Spinal cord (tissue), 10 donors: ENCODE measurements around the gene PSG4. TPM values are rescaled to one million over a fixed set of nuclear protein-coding genes. Genes with fewer than 3 reads are reported as not detected.
"Not testable (repeated sequence)": the region's sequence is repeated elsewhere in the genome, so short reads cannot be mapped to it uniquely, and the experiment has no call there.

ENCODE experiments used
- DNase-seq, 6 donors: peaks; one replicate each; pipeline versions ENCODE4 v3.0.0 to v3.0.0-alpha.2; 2013 to 2015; ENCODE audit warnings: low spot score in 6 of 6, low read depth in 4 of 6
- H3K27ac ChIP-seq: one replicate; pipeline ENCODE4 v1.5.1; 2013; ENCODE audit warnings: low read depth, low read length, control low read depth
- H3K27me3 ChIP-seq: one replicate; pipeline ENCODE4 v1.6.1; 2013; ENCODE audit warnings: low read length; ENCODE audit not compliant: control insufficient read depth, insufficient read depth
- H3K36me3 ChIP-seq: one replicate; pipeline ENCODE4 v1.6.1; 2013; ENCODE audit warnings: low read length; ENCODE audit not compliant: control insufficient read depth, insufficient read depth
- H3K4me1 ChIP-seq: one replicate; pipeline ENCODE4 v1.6.1; 2013; ENCODE audit warnings: low read length; ENCODE audit not compliant: control insufficient read depth, insufficient read depth
- H3K4me3 ChIP-seq: one replicate; pipeline ENCODE4 v1.5.1; 2013; ENCODE audit warnings: low read depth, low read length, control low read depth
- H3K9me3 ChIP-seq: one replicate; pipeline ENCODE4 v1.6.1; 2013; ENCODE audit warnings: low read length; ENCODE audit not compliant: control insufficient read depth, insufficient read depth
- WGBS: methylation state at CpG from one replicate; pipeline ENCODE4 v1.1.5; 2013; ENCODE audit warnings: missing lambda C conversion rate; ENCODE audit not compliant: insufficient coverage; 5-methylcytosine and 5-hydroxymethylcytosine counted together
- polyA plus RNA-seq, 2 donors: library from polyadenylated mRNA; unstranded; fragments of 120-200 nt; gene quantifications; one replicate each; pipeline ENCODE4 v1.2.1, GENCODE V29; 2013; ENCODE audit not compliant: insufficient read length in 2 of 2
- total RNA-seq, 2 donors: library from RNA; depleted of rRNA in 1 of 2; stranded (reverse); fragments of 120-200 nt in 1 of 2; fragments of >200 nt in 1 of 2; gene quantifications; one replicate each; pipeline versions ENCODE4 v1.2.3 to v1.2.4, GENCODE V29; 2013 to 2014
- donor health status: healthy.

PSG4 gene
- total and polyA plus RNA-seq, 4 donors: 0.15 to 0.99 (median 0.60) TPM; not detected in 1

DNA sequence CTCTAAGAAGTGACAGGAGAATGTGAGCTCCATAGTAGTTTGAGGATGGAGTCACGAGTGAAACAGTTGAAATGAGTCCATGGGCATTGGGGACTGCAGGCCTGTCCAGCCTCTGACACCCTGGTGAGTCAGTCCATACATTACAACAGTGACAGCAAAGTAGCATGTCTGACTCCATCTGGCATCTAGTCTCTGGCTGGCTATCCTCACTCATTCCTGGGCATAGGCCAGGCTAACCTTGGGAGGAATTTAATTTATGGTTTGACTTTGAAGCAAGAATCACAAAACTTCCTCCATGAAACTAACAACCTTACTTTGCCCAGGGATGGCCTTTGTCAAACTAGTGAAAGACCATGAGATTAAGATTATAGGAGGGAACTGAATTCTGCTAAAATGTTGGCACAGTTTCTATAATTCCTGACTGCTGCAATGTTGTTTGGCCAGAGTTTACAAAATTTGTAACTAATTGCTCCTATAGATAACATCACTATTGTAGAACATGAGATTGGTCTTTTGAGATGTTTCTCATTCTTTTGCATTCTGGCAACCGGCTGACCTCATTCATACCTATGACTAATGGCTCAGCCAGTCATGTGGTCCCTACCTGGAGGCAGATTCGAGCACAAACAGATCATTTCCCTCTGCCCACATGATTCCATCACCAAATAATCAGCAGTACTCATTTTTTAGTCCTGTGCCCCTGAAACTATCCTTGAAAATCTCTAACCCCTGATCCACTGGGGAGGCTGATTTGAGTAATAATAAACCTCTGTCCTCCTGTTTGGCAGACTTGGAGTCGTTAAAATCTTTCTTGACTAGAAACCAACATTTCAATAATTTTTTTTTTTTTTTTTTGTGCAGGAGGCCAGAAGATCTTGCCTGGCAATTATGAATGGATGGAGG lies 23.3 kb downstream of the PSG4 start:
- not testable (repeated sequence) for H3K9me3 ChIP-seq, H3K36me3 ChIP-seq, H3K27ac ChIP-seq, H3K4me1 ChIP-seq, H3K4me3 ChIP-seq, DNase-seq, H3K27me3 ChIP-seq
- WGBS: 56% methylated on average over 1 of the region's 4 CpGs

DNA sequence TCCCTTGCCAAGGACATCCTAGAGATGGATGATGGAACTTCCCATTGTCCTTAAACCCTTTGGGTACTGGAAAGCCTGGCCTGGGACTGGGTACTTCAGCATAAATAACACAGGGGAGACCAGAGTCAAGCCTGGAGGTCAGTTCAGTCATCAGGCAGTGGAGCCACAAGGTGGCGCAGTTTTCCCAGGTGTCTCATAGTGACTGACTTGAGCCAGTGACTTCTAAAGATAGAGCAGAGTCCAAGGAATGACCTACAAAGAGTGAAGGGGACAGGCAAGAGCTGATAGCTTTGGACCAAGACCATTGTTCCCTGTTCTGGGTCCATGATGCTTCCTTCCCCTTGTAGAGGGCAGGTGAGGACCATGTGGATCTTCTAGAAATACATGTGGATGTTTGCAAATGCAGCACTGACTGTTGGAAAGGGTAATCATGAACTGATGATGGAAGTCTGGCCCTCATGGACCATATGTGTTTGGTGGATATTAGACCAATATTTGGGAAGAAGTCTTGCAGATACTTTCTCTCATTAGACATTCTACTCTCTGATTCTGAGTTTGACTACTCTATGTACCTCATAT lies 25.8 kb downstream of the PSG4 start:
- H3K27me3 ChIP-seq, H3K27ac ChIP-seq, H3K4me3 ChIP-seq, H3K9me3 ChIP-seq, H3K4me1 ChIP-seq, H3K36me3 ChIP-seq, DNase-seq: not testable (repeated sequence)
- 0% methylated on average over 1 of the region's 1 CpG for WGBS

GRCh38 chr19:43178577-43178976 lies 26.9 kb downstream of the PSG4 start:
- H3K27me3 ChIP-seq, H3K4me3 ChIP-seq, H3K4me1 ChIP-seq, H3K36me3 ChIP-seq, H3K27ac ChIP-seq, H3K9me3 ChIP-seq, DNase-seq: not testable (repeated sequence)
- no CpG with 5 or more reads among the region's 3 CpGs for WGBS

- 93% methylated on average over 2 of the region's 3 CpGs for WGBS
- H3K4me1 ChIP-seq, H3K36me3 ChIP-seq, H3K27ac ChIP-seq, H3K4me3 ChIP-seq, H3K27me3 ChIP-seq, DNase-seq, H3K9me3 ChIP-seq: not testable (repeated sequence)
Observed at GRCh38 chr19:43165906-43166305, 39.5 kb downstream of the PSG4 start.

- H3K4me3 ChIP-seq, H3K27me3 ChIP-seq, H3K9me3 ChIP-seq, H3K27ac ChIP-seq, H3K36me3 ChIP-seq, DNase-seq, H3K4me1 ChIP-seq: not testable (repeated sequence)
- WGBS: no CpG with 5 or more reads among the region's 3 CpGs
Observed at GRCh38 chr19:43163135-43163534, 42.3 kb downstream of the PSG4 start.

DNA sequence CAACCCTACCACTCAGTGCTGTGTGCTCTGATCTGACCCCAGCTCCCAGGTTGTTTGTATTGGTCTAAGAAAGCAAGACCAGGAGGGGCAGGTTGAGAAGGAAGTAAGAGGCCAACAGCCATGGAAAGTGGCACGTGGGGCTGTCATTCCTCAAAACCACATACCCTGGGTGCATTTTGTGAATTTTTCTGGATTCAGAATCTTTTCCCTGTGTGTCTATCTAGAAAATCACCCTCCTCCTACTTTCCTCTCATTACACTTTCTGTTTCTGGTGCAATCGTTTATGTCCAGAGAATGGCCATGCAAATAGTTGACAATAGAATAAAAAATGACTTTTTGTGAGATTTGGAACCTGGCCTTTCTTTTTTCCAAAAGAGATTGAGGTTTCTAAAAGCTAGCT lies 43.2 kb downstream of the PSG4 start:
- not testable (repeated sequence) for H3K4me1 ChIP-seq, DNase-seq, H3K27me3 ChIP-seq, H3K36me3 ChIP-seq, H3K9me3 ChIP-seq, H3K27ac ChIP-seq, H3K4me3 ChIP-seq
- no CpG with 5 or more reads among the region's 2 CpGs for WGBS

DNA sequence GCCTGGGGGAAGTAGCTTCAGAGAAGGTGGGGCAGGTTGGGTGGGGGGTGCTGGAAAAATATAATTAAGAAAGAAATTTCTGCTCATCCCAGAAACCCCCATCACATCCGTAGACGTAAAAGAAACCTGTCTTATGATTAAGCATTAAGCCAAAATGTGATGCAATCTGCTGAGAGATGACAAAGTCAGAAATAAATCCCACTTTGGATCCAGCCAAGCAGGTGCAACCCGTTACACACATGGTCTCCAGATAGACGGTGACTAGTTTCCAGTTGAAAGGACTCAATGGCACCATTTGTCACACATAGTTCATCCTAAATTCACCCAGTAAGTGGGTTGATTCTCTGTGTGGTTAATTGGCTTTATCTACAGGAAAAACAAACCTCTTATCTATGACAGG lies 53.2 kb downstream of the PSG4 start:
- DNase-seq: no peak
- Histone ChIP-seq H3K27me3 (no peaks in the 10 kb centered on the region), H3K36me3 (no peaks in the 10 kb centered on the region), H3K9me3 (no peaks in the 10 kb centered on the region), H3K4me3 (no peak overlapping the region), H3K4me1 (no peaks in the 10 kb centered on the region), H3K27ac (no peak overlapping the region)
- WGBS: no CpG with 5 or more reads among the region's 4 CpGs

- not testable (repeated sequence) for H3K9me3 ChIP-seq, H3K4me3 ChIP-seq, H3K36me3 ChIP-seq, H3K27ac ChIP-seq, H3K4me1 ChIP-seq, H3K27me3 ChIP-seq
- WGBS: no CpG with 5 or more reads among the region's 7 CpGs
- peak in 1 of 6 donors; percentile 4 for DNase-seq
Observed at GRCh38 chr19:43149788-43150187, 55.6 kb downstream of the PSG4 start.

GRCh38 chr19:43148233-43148632 lies 57.2 kb downstream of the PSG4 start:
- H3K4me3 ChIP-seq: no peak overlapping the region
- no peaks in the 10 kb centered on the region for H3K4me1 ChIP-seq
- no peaks in the 10 kb centered on the region for H3K27me3 ChIP-seq
- no peak overlapping the region for H3K27ac ChIP-seq
- no CpG with 5 or more reads among the region's 1 CpG for WGBS
- H3K36me3 ChIP-seq: no peaks in the 10 kb centered on the region
- DNase-seq: no peak
- no peaks in the 10 kb centered on the region for H3K9me3 ChIP-seq
